ENCODE data around the gene WIZ.
A peak's percentile ranks its signal among the peaks of the same experiment; 100 is the strongest.

The WIZ gene

GRCh38 chr19:15372891-15373301 is 76.9 kb downstream of the WIZ start:
- H3K9me3 Mint-ChIP-seq, result no peaks in the 10 kb centered on the region
- peaks cover 17 to 19% of the 10 kb centered on the region in 2 donors for H3K4me1 Mint-ChIP-seq (ENCODE audit: low read depth in 2 of 2)
- H3K36me3 Mint-ChIP-seq (ENCODE audit: insufficient read depth), result peaks cover 82% of the 10 kb centered on the region
- H3K27ac Mint-ChIP-seq, result no peak overlapping the region
- no peak overlapping the region for H3K4me3 Mint-ChIP-seq
- ATAC-seq (replicated peaks) (no peak), DNase-seq (no peak)
- no peaks in the 10 kb centered on the region for H3K27me3 Mint-ChIP-seq

- no peak overlapping the region for H3K4me3 Mint-ChIP-seq
- H3K9me3 Mint-ChIP-seq, result no peaks in the 10 kb centered on the region
- H3K4me1 Mint-ChIP-seq (ENCODE audit: low read depth in 2 of 2), result peaks cover 14 to 15% of the 10 kb centered on the region in 2 donors
- peaks cover 84% of the 10 kb centered on the region for H3K36me3 Mint-ChIP-seq (ENCODE audit: insufficient read depth)
- DNase-seq, result no peak
- no peak for ATAC-seq (replicated peaks)
- H3K27ac Mint-ChIP-seq, result peak overlapping the region in 1 of 2 donors; percentile 49
- no peaks in the 10 kb centered on the region for H3K27me3 Mint-ChIP-seq
Observed at GRCh38 chr19:15372470-15372869, 77.3 kb downstream of the WIZ start.

GRCh38 chr19:15371786-15372380 is 77.9 kb downstream of the WIZ start:
- H3K27ac Mint-ChIP-seq, result peak overlapping the region; percentile 41 to 49
- no peak for DNase-seq
- H3K4me1 Mint-ChIP-seq (ENCODE audit: low read depth in 2 of 2), result peaks cover 10 to 11% of the 10 kb centered on the region in 2 donors
- no peak for ATAC-seq (replicated peaks)
- H3K27me3 Mint-ChIP-seq, result no peaks in the 10 kb centered on the region
- peaks cover 86% of the 10 kb centered on the region for H3K36me3 Mint-ChIP-seq (ENCODE audit: insufficient read depth)
- no peaks in the 10 kb centered on the region for H3K9me3 Mint-ChIP-seq
- H3K4me3 Mint-ChIP-seq, result no peak overlapping the region

- H3K36me3 Mint-ChIP-seq (ENCODE audit: insufficient read depth), result peaks cover 91% of the 10 kb centered on the region
- no peaks in the 10 kb centered on the region for H3K9me3 Mint-ChIP-seq
- DNase-seq (no peak), ATAC-seq (replicated peaks) (no peak)
- no peak overlapping the region for H3K27ac Mint-ChIP-seq
- peaks cover 6 to 7% of the 10 kb centered on the region in 2 donors for H3K4me1 Mint-ChIP-seq (ENCODE audit: low read depth in 2 of 2)
- H3K4me3 Mint-ChIP-seq, result no peak overlapping the region
- H3K27me3 Mint-ChIP-seq, result no peaks in the 10 kb centered on the region
Observed at GRCh38 chr19:15371119-15371518, 78.6 kb downstream of the WIZ start.

All from effector memory CD8-positive, alpha-beta T cell (primary cell).